ENCODE data around the gene SCAPER. TPM values are rescaled to one million over a fixed set of nuclear protein-coding genes. Genes with fewer than 3 reads are reported as not detected.

SCAPER gene
- total RNA-seq, 1 experiment from 2014 or later = 6.3 TPM

- Histone ChIP-seq H4K20me1 (ENCODE audit: insufficient read depth, low read depth, low read length) (peaks cover 10% of the 10 kb centered on the region), H3K9me2 (replicated peaks; ENCODE audit: insufficient read depth, low read length) (no peaks in the 10 kb centered on the region), H3K4me2 (ENCODE audit: low read depth, low read length, poor library complexity, severe bottlenecking) (no peak overlapping the region), H3K9me3 (ENCODE audit: low read length) (no peaks in the 10 kb centered on the region), H3K79me2 (ENCODE audit: low read length) (peaks cover 32% of the 10 kb centered on the region), H3K27me3 (ENCODE audit: low read length) (no peaks in the 10 kb centered on the region), H3K4me3 (ENCODE audit: low read length) (no peak overlapping the region), H3K27ac (ENCODE audit: low read length) (no peak overlapping the region), H3K9ac (ENCODE audit: low read length) (no peak overlapping the region), H3K36me3 (ENCODE audit: insufficient read depth, low read length) (no peaks in the 10 kb centered on the region), H3K4me1 (ENCODE audit: low read length) (peaks cover 20% of the 10 kb centered on the region), H2AFZ (ENCODE audit: low read length) (no peak overlapping the region)
- DNase-seq = no peak
These were observed 564.3 kb downstream of the SCAPER start for GRCh38 chr15:76340803-76341365.

- Histone ChIP-seq H3K27me3 (ENCODE audit: low read length) (no peaks in the 10 kb centered on the region), H4K20me1 (ENCODE audit: insufficient read depth, low read depth, low read length) (peaks cover 10% of the 10 kb centered on the region), H3K27ac (ENCODE audit: low read length) (no peak overlapping the region), H3K79me2 (ENCODE audit: low read length) (peaks cover 32% of the 10 kb centered on the region), H3K36me3 (ENCODE audit: insufficient read depth, low read length) (no peaks in the 10 kb centered on the region), H2AFZ (ENCODE audit: low read length) (no peak overlapping the region), H3K9me3 (ENCODE audit: low read length) (no peaks in the 10 kb centered on the region), H3K9me2 (replicated peaks; ENCODE audit: insufficient read depth, low read length) (no peaks in the 10 kb centered on the region), H3K4me1 (ENCODE audit: low read length) (peaks cover 26% of the 10 kb centered on the region), H3K4me3 (ENCODE audit: low read length) (no peak overlapping the region), H3K4me2 (ENCODE audit: low read depth, low read length, poor library complexity, severe bottlenecking) (no peak overlapping the region), H3K9ac (ENCODE audit: low read length) (no peak overlapping the region)
- no peak for DNase-seq
These were observed 564.8 kb downstream of the SCAPER start for GRCh38 chr15:76340198-76340802.

GRCh38 chr15:76339305-76340197 lies 565.6 kb downstream of the SCAPER start:
- H3K9me2 ChIP-seq (replicated peaks; ENCODE audit: insufficient read depth, low read length) = no peaks in the 10 kb centered on the region
- H3K4me3 ChIP-seq (ENCODE audit: low read length) = peak overlapping the region; percentile 72
- H3K27ac ChIP-seq (ENCODE audit: low read length) = no peak overlapping the region
- H3K9me3 ChIP-seq (ENCODE audit: low read length) = no peaks in the 10 kb centered on the region
- DNase-seq = peak; percentile 49
- peaks cover 32% of the 10 kb centered on the region for H3K79me2 ChIP-seq (ENCODE audit: low read length)
- H3K9ac ChIP-seq (ENCODE audit: low read length) = peak overlapping the region; percentile 71
- H3K4me1 ChIP-seq (ENCODE audit: low read length) = peaks cover 27% of the 10 kb centered on the region
- peak overlapping the region; percentile 71 for H3K4me2 ChIP-seq (ENCODE audit: low read depth, low read length, poor library complexity, severe bottlenecking)
- no peaks in the 10 kb centered on the region for H3K36me3 ChIP-seq (ENCODE audit: insufficient read depth, low read length)
- no peaks in the 10 kb centered on the region for H3K27me3 ChIP-seq (ENCODE audit: low read length)
- no peak overlapping the region for H2AFZ ChIP-seq (ENCODE audit: low read length)
- H4K20me1 ChIP-seq (ENCODE audit: insufficient read depth, low read depth, low read length) = peaks cover 10% of the 10 kb centered on the region

GRCh38 chr15:76338486-76339304 lies 566.4 kb downstream of the SCAPER start:
- H3K27ac ChIP-seq (ENCODE audit: low read length) = no peak overlapping the region
- H3K4me2 ChIP-seq (ENCODE audit: low read depth, low read length, poor library complexity, severe bottlenecking) = peak overlapping the region; percentile 71
- H3K36me3 ChIP-seq (ENCODE audit: insufficient read depth, low read length) = no peaks in the 10 kb centered on the region
- DNase-seq = no peak
- no peak overlapping the region for H2AFZ ChIP-seq (ENCODE audit: low read length)
- H3K4me3 ChIP-seq (ENCODE audit: low read length) = peak overlapping the region; percentile 72
- H3K27me3 ChIP-seq (ENCODE audit: low read length) = no peaks in the 10 kb centered on the region
- no peaks in the 10 kb centered on the region for H3K9me3 ChIP-seq (ENCODE audit: low read length)
- peak overlapping the region; percentile 71 for H3K9ac ChIP-seq (ENCODE audit: low read length)
- peaks cover 10% of the 10 kb centered on the region for H4K20me1 ChIP-seq (ENCODE audit: insufficient read depth, low read depth, low read length)
- H3K4me1 ChIP-seq (ENCODE audit: low read length) = peaks cover 30% of the 10 kb centered on the region
- H3K79me2 ChIP-seq (ENCODE audit: low read length) = peaks cover 32% of the 10 kb centered on the region
- no peaks in the 10 kb centered on the region for H3K9me2 ChIP-seq (replicated peaks; ENCODE audit: insufficient read depth, low read length)

- DNase-seq = peak; percentile 68
- Histone ChIP-seq H3K4me3 (ENCODE audit: low read length) (peak overlapping the region; percentile 72), H3K9ac (ENCODE audit: low read length) (peak overlapping the region; percentile 71), H3K4me2 (ENCODE audit: low read depth, low read length, poor library complexity, severe bottlenecking) (peak overlapping the region; percentile 71), H3K27me3 (ENCODE audit: low read length) (no peaks in the 10 kb centered on the region), H3K27ac (ENCODE audit: low read length) (peak overlapping the region; percentile 32; the same call in 1 of the 2 replicates), H2AFZ (ENCODE audit: low read length) (no peak overlapping the region), H3K36me3 (ENCODE audit: insufficient read depth, low read length) (no peaks in the 10 kb centered on the region), H3K9me2 (replicated peaks; ENCODE audit: insufficient read depth, low read length) (no peaks in the 10 kb centered on the region), H3K9me3 (ENCODE audit: low read length) (no peaks in the 10 kb centered on the region), H3K4me1 (ENCODE audit: low read length) (peaks cover 30% of the 10 kb centered on the region), H3K79me2 (ENCODE audit: low read length) (peaks cover 32% of the 10 kb centered on the region), H4K20me1 (ENCODE audit: insufficient read depth, low read depth, low read length) (peaks cover 10% of the 10 kb centered on the region)
These were observed 567.2 kb downstream of the SCAPER start for GRCh38 chr15:76337696-76338485.

GRCh38 chr15:76337059-76337695 lies 568.0 kb downstream of the SCAPER start:
- Histone ChIP-seq H2AFZ (ENCODE audit: low read length) (no peak overlapping the region), H3K9ac (ENCODE audit: low read length) (peak overlapping the region; percentile 71), H3K9me3 (ENCODE audit: low read length) (no peaks in the 10 kb centered on the region), H3K36me3 (ENCODE audit: insufficient read depth, low read length) (no peaks in the 10 kb centered on the region), H3K4me1 (ENCODE audit: low read length) (peaks cover 30% of the 10 kb centered on the region), H3K4me2 (ENCODE audit: low read depth, low read length, poor library complexity, severe bottlenecking) (peak overlapping the region; percentile 71), H3K27ac (ENCODE audit: low read length) (peak overlapping the region; percentile 32), H3K79me2 (ENCODE audit: low read length) (peaks cover 32% of the 10 kb centered on the region), H3K9me2 (replicated peaks; ENCODE audit: insufficient read depth, low read length) (no peaks in the 10 kb centered on the region), H4K20me1 (ENCODE audit: insufficient read depth, low read depth, low read length) (peaks cover 10% of the 10 kb centered on the region), H3K27me3 (ENCODE audit: low read length) (no peaks in the 10 kb centered on the region), H3K4me3 (ENCODE audit: low read length) (peak overlapping the region; percentile 72)
- DNase-seq = peak; percentile 80
